Stimulated activated CD4-positive, alpha-beta T cell treated with anti-CD3 and anti-CD28 coated beads, Interleukin-4, amount 100 ng/mL, for 4 hours (primary cell): ENCODE data around the gene KCNJ8.
"Not testable (repeated sequence)": the region's sequence is repeated elsewhere in the genome, so short reads cannot be mapped to it uniquely, and the experiment has no call there.

Source experiments
- DNase-seq, 2 experiments: peaks; one replicate each; pipeline ENCODE4 v3.0.0-alpha.2; 2020

KCNJ8 gene

GRCh38 chr12:21774358-21775132 lies at the start of gene KCNJ8:
TSS of gene KCNJ8 (minus strand) at chr12:21774706. CDS start at chr12:21773616, 1,090 bp downstream.
- DNase-seq: no peak

GRCh38 chr12:21823581-21823980 lies 49.1 kb upstream of the KCNJ8 start:
- no peak for DNase-seq

GRCh38 chr12:21819678-21820077 lies 45.2 kb upstream of the KCNJ8 start:
- no peak for DNase-seq

GRCh38 chr12:21819236-21819635 lies 44.7 kb upstream of the KCNJ8 start:
- DNase-seq: no peak

- DNase-seq: no peak
These were observed 44.1 kb upstream of the KCNJ8 start for GRCh38 chr12:21818627-21819026.

GRCh38 chr12:21815306-21816062 lies 41.0 kb upstream of the KCNJ8 start:
- no peak for DNase-seq

- no peak for DNase-seq
These were observed 40.3 kb upstream of the KCNJ8 start for GRCh38 chr12:21814814-21815213.

GRCh38 chr12:21814327-21814726 lies 39.8 kb upstream of the KCNJ8 start:
- no peak for DNase-seq

GRCh38 chr12:21813751-21814150 lies 39.2 kb upstream of the KCNJ8 start:
- no peak for DNase-seq

- DNase-seq: no peak
These were observed 38.6 kb upstream of the KCNJ8 start for GRCh38 chr12:21813125-21813524.

GRCh38 chr12:21812340-21812739 lies 37.8 kb upstream of the KCNJ8 start:
- not testable (repeated sequence) for DNase-seq

GRCh38 chr12:21809100-21809499 lies 34.6 kb upstream of the KCNJ8 start:
- DNase-seq: no peak

GRCh38 chr12:21806255-21806654 lies 31.7 kb upstream of the KCNJ8 start:
- no peak for DNase-seq

GRCh38 chr12:21801522-21802288 lies 27.2 kb upstream of the KCNJ8 start:
- DNase-seq: no peak

- DNase-seq: no peak
These were observed 25.5 kb upstream of the KCNJ8 start for GRCh38 chr12:21800011-21800410.

- DNase-seq: no peak
These were observed 23.0 kb upstream of the KCNJ8 start for GRCh38 chr12:21797539-21797938.

GRCh38 chr12:21795648-21796328 lies 21.3 kb upstream of the KCNJ8 start:
- DNase-seq: no peak

GRCh38 chr12:21794807-21795595 lies 20.5 kb upstream of the KCNJ8 start:
- DNase-seq: not testable (repeated sequence)

GRCh38 chr12:21789687-21790086 lies 15.2 kb upstream of the KCNJ8 start:
- not testable (repeated sequence) for DNase-seq

GRCh38 chr12:21788089-21788983 lies 13.8 kb upstream of the KCNJ8 start:
- DNase-seq: no peak

GRCh38 chr12:21786041-21786531 lies 11.6 kb upstream of the KCNJ8 start:
- DNase-seq: no peak
